Measurements from ENCODE around the gene LBHD2.

- no peak for TF ChIP-seq CTCF (IDR thresholded peaks at IDR 0.05; ENCODE audit: low read depth, low read length)
- no peak for TF ChIP-seq EZH2phosphoT487 (IDR thresholded peaks at IDR 0.05; ENCODE audit: low read depth)
Observed at GRCh38 chr14:103050935-103051334, 33.1 kb upstream of the LBHD2 start.

All from OCI-LY3 (cell line).